Parathyroid adenoma (tissue), 2 donors: ENCODE results near the gene AGK.

Experiments used
- H2AFZ ChIP-seq: fragments of 300-600 bp; sonication (generic); one replicate; pipeline ENCODE4 v1.7.0; 2017; ENCODE audit warnings: antibody characterized with exemption, mild to moderate bottlenecking
- H3K27ac ChIP-seq: fragments of 300-600 bp; sonication (generic); one replicate; pipeline ENCODE4 v1.7.0; 2017
- H3K27me3 ChIP-seq: fragments of 300-600 bp; sonication (generic); one replicate; pipeline ENCODE4 v1.7.0; 2017; ENCODE audit warnings: low read length; ENCODE audit not compliant: control insufficient read depth, insufficient read depth
- H3K36me3 ChIP-seq: fragments of 300-600 bp; sonication (generic); one replicate; pipeline ENCODE4 v1.7.0; 2017; ENCODE audit warnings: low read length; ENCODE audit not compliant: control insufficient read depth, insufficient read depth
- H3K4me1 ChIP-seq: fragments of 300-600 bp; sonication (generic); one replicate; pipeline ENCODE4 v1.7.0; 2017; ENCODE audit warnings: control low read depth
- H3K4me2 ChIP-seq: fragments of 300-600 bp; sonication (generic); one replicate; pipeline ENCODE4 v1.7.0; 2017; ENCODE audit warnings: low read length
- H3K4me3 ChIP-seq: fragments of 300-600 bp; sonication (generic); one replicate; pipeline ENCODE4 v1.7.0; 2017; ENCODE audit warnings: low read depth, low read length
- H3K79me2 ChIP-seq: fragments of 300-600 bp; sonication (generic); one replicate; pipeline ENCODE4 v1.7.0; 2017; ENCODE audit warnings: control low read depth
- H3K9ac ChIP-seq: fragments of 300-600 bp; sonication (generic); one replicate; pipeline ENCODE4 v1.7.0; 2017; ENCODE audit warnings: mild to moderate bottlenecking
- H3K9me3 ChIP-seq: fragments of 300-600 bp; sonication (generic); one replicate; pipeline ENCODE4 v1.7.0; 2017; ENCODE audit warnings: low read length; ENCODE audit not compliant: control insufficient read depth
- CTCF ChIP-seq: fragments of 300-600 bp; sonication (generic); IDR thresholded peaks from one replicate; pipeline ENCODE4 v1.7.0; 2017; ENCODE audit warnings: antibody characterized with exemption, mild to moderate bottlenecking
- donor health status: primary hyperparathyroidism.

Gene AGK

GRCh38 chr7:141664450-141664849, 113.2 kb downstream of the AGK start:
- Histone ChIP-seq H3K27ac (no peak overlapping the region), H3K4me3 (no peak overlapping the region), H3K9ac (no peak overlapping the region), H3K4me2 (no peak overlapping the region), H3K4me1 (peaks cover 18% of the 10 kb centered on the region), H3K36me3 (no peaks in the 10 kb centered on the region), H2AFZ (no peak overlapping the region), H3K79me2 (no peaks in the 10 kb centered on the region), H3K27me3 (no peaks in the 10 kb centered on the region), H3K9me3 (no peaks in the 10 kb centered on the region)
- no peak for TF ChIP-seq CTCF

DNA sequence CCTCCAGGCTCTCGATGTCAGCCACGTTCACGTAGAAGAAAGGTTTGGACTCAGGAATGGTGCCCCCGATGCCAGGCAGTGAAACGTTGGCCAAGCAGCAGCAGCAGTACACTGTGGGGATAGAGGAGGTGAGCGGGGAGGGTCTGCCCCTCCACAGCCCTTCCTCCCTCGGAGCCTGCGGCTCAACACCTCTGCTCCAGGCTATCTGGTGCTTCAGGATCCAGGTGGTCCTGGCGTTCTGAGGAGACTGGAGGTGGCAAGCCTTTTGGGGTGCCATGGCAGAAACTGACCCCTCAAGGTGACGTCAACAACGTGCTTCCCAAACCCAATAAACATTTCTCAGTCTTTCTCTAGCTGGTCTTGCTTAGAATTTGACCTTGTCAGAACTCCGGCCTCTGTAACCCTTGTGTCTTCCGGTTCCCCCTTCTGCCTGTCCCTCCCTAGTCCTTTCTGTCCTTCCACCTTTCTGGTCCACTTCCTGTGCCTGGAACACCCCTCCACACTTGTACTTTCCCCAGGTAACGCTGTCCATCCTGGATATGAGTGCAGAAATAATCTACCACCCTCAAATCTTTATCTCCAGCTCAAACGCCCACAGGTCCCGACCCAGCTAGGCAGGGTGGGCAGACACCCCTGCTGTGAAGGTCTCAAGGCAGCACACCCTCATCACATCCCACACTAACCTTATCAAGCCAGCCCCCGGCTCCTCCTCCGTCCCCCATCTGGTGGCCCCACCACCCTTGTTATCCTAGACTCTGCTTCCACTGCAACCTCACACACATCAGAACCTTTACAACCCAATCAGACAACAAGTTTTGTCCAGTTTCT, 114.2 kb downstream of the AGK start:
- H3K4me1 ChIP-seq = peaks cover 11% of the 10 kb centered on the region
- no peak for TF ChIP-seq CTCF
- H2AFZ ChIP-seq = no peak overlapping the region
- no peak overlapping the region for H3K4me3 ChIP-seq
- no peak overlapping the region for H3K27ac ChIP-seq
- no peaks in the 10 kb centered on the region for H3K36me3 ChIP-seq
- no peaks in the 10 kb centered on the region for H3K9me3 ChIP-seq
- no peak overlapping the region for H3K9ac ChIP-seq
- H3K79me2 ChIP-seq = no peaks in the 10 kb centered on the region
- no peaks in the 10 kb centered on the region for H3K27me3 ChIP-seq
- H3K4me2 ChIP-seq = no peak overlapping the region

DNA sequence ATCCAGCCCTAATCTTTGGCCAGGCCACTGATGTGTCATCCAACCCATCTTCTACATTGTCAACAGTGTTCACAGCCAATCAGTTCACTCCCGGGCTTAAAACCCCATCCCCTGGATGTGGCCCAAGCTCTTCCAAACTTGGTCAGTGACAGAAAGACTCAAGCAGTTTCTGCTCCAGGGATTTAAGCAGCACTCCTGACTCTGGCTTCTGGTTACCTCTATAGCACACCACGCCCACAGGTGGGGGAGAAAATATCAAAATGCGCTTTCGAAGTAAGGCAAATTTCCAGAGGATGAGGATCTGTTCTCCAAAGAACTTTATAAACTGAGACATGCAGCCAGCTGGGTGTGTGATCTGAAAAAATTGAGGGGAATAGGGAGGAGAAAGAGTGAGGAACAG, 114.9 kb downstream of the AGK start:
- Histone ChIP-seq H3K4me3 (no peak overlapping the region), H3K36me3 (no peaks in the 10 kb centered on the region), H3K4me2 (no peak overlapping the region), H3K27me3 (no peaks in the 10 kb centered on the region), H3K27ac (no peak overlapping the region), H3K9me3 (no peaks in the 10 kb centered on the region), H3K79me2 (no peaks in the 10 kb centered on the region), H3K9ac (no peak overlapping the region), H3K4me1 (peaks cover 8% of the 10 kb centered on the region), H2AFZ (no peak overlapping the region)
- no peak for TF ChIP-seq CTCF

DNA sequence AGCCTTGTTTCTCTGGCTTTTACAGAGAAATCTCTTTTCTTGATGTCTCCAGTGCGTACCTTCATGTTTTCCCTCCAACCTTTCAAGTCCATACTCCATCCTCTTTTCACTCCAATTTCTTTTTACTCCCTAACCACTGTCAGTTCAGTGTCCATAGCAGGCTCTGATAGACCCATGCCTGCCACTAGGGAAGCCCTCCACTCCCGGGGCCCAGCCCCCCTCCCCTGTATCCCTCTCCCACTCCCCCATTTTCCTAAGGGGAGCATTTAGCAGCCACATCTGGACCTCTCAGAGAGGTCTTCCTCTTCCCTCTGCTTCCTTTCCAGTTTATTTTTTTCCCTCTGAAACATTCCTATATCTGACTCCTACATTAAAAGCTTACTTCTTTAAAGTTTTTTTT, 117.6 kb downstream of the AGK start:
- Histone ChIP-seq H2AFZ (no peak overlapping the region), H3K27ac (no peak overlapping the region), H3K9ac (no peak overlapping the region), H3K4me3 (no peak overlapping the region), H3K9me3 (no peaks in the 10 kb centered on the region), H3K36me3 (no peaks in the 10 kb centered on the region), H3K27me3 (no peaks in the 10 kb centered on the region), H3K4me2 (no peak overlapping the region), H3K4me1 (no peaks in the 10 kb centered on the region), H3K79me2 (no peaks in the 10 kb centered on the region)
- TF ChIP-seq CTCF = no peak
